GM20431 (cell line): Measurements from ENCODE around the gene GPBAR1.
"Not testable (repeated sequence)": the region's sequence is repeated elsewhere in the genome, so short reads cannot be mapped to it uniquely, and the experiment has no call there.

Experiments used
- in situ Hi-C: fragments of 300-500 bp; cut with MseI, MboI; formaldehyde crosslinking; loops from one replicate; pipeline ENCODE4 v1.15.0; 2020; ENCODE audit warnings: low sequenced_read_pairs; ENCODE audit not compliant: unreplicated experiment

The GPBAR1 gene

DNA sequence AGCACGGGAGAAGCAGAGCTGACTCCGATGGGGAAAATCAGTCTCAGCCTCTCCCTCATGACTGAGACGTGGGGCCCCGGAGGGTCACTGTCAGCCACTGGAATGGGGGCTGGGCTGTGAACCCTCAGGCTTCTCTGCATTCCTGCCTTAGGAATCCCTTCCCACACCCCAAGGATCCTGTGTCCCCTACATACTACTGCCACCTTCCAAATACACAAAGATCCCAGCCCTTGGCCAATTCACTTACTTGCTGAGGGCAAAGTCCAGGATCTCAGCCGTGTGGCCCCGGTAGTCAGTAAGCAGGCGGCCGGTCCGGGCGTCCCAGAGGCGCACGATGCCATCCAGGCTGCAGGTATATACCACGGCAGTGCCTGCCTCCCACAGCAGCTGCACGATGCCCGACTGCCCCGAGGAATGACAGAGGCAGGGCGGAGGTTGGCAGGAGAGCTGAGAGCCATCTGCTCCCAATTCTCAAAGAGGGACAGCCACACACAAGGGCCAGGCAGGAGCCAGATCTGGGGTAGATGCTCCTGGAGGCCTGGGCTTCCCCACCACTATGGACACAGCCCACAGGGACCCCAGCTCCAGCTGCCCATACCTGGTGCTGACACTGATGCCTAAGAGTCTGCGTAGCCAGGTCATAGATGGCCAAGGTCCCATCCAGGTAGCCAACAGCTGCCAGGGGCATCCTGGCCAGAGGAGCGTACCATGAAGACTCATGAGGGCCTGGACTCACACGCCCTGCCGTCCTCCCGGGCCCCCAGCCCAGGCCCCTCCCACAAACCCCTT lies 4.2 kb downstream of the GPBAR1 start:
- in situ Hi-C loops = no loop called here

DNA sequence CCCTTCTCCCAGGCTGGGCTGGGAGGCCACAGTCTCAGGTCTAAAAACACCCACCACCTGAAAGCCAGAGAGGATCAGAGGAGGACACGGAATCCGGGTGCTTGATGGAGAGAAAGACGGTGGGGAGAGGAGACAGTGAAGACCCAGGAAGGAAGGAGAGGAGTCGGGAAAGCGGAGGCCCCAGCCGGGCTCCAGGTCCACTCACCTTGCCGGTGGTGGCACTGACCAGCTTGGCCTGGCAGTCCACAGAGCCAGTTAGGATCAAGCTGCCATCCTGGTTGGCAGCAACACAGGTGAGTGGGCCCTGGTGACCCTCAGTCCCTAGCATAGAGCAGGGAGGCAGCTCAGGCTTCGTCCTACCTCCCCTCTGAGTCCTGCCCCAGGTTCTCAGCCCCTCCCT lies 4.8 kb downstream of the GPBAR1 start:
- in situ Hi-C loops = no loop called here

DNA sequence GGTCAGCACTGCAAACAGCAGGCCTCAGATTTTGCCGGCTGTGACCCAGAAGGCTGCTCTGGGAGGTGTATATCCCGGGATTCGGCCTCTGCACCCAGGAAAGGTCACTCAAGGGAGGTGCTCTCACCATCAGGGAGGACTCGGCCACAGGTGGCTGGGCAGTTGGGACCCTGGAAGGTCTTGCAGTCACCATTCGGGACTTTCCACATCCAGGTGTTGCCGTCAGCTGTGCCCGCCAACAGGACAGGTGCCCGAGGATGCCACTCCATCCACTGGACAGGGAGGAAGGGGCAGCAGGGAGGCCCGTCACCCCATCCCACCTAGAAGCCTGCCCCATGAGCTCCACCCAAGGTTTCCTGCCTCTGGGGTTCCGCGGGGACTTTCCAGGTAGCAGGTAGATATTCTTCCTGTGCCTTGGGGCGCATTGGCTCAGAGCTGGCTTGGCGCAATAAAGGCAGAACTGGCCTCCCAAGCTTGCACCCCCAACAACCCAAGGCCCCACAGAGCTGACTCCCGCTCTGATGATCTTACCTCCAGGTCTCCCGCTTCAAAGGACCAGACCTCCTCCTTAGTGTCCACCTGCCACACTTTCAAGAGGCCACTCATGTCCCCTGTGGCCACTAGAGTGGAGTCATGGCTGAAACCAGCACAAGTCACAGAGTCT lies 5.6 kb downstream of the GPBAR1 start:
- in situ Hi-C loops = no loop called here

DNA sequence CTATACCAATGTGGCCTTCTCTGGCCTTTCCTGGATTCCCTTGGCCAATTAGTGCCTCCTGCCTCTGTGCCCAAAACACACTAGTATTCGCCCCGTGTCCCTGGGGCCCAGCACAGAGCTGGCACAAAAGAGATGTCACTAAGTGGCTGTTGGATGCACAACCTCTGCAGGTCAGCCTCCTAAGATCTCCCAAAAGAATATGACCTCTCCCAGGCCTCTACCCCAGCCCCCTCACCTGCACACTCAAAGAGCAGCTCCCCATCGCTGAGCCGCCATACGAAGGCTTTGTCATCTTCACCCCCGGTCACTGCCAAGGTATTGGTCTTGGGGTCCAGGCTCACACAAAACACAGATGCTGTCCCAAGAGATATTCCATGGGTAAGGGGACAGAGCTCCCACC lies 6.4 kb downstream of the GPBAR1 start:
- in situ Hi-C loops = no loop called here

DNA sequence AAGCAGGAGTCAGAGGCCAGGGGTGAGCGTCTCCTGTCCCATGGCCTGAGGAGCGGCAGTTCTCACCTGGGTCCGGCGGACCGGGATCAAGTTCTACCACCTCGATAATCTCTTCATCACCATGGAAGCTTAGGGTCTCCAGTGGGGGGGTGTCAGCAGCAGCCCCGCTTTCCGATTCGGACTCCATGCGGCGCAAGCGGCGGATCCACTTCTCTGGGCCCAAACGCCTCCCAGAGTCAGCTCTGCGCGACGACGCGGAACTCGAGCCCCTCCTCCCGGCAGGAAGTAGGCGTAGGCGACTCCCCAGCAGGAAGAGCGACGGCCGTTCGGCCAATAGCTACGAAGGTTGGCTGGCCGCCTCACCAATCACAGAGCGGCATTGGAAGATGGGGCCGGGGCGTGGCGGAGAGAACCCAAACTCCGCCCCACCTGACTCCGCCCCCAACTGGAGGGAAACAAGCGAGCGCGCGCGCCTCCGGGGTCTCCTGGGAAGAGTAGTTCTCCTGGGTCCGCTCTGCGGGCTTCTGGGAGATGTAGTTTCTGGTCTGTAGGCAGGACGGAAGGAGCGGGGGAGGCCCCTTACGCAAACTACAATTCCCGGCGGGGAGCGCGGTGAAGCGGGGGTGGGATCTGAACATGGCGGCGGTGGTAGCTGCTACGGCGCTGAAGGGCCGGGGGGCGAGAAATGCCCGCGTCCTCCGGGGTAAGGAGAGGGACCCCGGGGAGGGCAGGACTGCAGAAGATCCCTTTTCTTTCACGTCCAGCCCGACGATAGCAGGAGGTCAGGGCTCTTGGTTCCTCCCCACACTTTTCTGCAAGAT lies 9.3 kb downstream of the GPBAR1 start, which contains the start of the genes AAMP and PNKD:
Gene AAMP, minus strand, starts transcription at position 238 of the 821 bp plus-strand sequence. Its CDS starts 51 bp downstream, at position 187.
Gene PNKD, plus strand, starts transcription at position 620 of the 821 bp plus-strand sequence. Its CDS starts 17 bp downstream, at position 637.
- in situ Hi-C loops = no loop called here

DNA sequence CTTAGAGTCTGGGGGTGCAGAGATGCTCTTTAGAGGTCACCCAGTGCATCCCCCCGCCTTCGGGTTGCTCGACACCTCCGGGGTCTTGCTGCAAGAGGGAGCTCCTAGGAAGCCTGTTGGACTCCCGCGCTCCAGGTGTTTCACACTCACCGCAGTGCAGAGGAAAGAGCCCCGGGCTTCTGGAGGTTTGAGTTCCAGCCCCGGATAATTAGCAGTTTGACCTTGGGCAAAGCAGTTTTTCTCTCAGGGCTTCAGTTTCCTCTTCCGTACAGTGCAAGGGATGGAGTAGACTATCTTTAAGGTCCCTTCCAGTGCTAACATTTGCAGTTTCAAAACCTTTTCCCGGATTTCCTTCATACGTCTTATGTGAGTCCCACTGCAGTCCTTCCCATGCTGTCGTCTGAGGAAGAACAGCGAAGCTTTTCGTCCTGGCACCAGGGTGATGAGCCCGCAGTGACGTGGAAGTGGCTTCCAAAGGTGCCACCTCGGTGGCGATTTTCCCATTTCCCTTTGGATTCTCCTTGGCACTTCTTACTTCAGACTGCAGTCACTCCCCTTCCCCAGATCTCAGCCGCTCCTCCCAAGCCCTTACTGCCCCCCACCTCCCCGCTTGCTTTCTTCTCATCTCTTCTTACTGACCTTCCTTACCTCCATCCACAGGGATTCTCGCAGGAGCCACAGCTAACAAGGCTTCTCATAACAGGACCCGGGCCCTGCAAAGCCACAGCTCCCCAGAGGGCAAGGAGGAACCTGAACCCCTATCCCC lies 10.1 kb downstream of the GPBAR1 start:
- in situ Hi-C loops = no loop called here

DNA sequence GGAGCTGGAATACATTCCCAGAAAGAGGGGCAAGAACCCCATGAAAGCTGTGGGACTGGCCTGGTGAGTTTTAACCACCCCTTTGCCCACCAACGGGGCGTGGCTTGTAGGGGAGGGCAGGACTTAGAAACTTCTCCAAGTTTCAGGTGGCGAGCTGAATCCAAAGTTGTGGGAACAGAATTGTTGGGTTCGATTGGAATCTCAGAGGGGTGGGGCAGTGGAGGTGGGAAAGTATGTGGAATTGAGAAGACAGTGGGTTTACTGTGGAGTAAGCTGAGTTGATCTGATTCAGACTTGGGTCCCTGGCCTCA lies 10.6 kb downstream of the GPBAR1 start:
- in situ Hi-C loops = no loop called here

DNA sequence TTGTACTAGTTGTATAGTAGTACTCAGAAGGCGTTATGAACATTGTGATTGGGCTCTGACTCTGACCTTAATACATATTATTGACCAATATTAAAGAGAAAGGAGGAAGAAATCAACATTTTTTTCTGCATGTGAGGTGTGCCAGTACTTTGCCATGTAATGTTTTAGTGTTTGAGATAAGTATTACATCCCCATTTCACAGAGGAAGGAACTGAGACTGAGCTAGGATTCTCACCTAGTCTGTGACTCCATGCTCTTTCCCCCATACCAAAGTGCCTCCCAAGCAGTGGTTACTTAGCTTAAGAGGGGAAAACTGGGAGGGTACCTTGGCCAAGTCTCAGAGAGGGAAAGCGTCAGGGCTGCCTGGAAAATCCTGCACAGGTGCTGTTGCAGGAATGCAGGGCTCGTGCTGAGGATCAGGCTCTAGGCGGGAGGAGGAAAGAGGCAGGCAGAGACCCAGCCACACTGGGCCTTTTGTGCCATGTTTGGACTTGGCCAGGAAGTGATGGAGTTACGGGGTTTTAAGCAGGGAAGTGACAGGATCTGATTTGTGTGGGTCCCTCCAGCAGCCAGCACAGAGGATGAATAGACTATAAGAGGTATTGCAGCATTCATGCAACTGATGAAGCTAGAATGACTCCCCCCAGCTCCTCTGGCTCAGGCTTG lies 11.2 kb downstream of the GPBAR1 start:
- in situ Hi-C loops = no loop called here

DNA sequence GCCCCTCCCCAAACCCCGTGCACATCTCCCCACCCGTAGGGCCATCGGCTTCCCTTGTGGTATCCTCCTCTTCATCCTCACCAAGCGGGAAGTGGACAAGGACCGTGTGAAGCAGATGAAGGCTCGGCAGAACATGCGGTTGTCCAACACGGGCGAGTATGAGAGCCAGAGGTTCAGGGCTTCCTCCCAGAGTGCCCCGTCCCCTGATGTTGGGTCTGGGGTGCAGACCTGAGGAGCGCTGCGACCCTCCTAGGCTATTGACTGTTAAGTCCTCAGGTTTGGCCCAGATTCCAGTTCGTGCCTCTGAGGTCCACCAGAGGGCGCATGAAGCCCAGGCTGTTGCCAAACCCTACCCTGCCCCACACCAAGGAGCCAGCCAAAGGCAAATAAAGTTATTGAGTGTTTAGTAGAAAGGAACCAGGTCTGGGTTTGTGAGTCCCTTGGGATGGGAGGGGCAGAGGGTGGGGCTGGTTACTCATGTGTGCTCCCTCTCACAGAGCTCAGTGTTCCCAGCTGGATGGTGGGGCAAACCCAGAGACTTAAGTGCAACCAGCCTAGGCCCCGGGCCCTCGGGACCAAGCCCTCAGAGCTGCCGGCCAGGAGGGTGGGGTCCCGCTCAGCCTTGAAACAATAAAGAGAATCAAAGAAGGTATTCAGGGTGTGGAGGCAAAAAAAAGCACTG lies 11.9 kb downstream of the GPBAR1 start:
- in situ Hi-C loops = no loop called here

DNA sequence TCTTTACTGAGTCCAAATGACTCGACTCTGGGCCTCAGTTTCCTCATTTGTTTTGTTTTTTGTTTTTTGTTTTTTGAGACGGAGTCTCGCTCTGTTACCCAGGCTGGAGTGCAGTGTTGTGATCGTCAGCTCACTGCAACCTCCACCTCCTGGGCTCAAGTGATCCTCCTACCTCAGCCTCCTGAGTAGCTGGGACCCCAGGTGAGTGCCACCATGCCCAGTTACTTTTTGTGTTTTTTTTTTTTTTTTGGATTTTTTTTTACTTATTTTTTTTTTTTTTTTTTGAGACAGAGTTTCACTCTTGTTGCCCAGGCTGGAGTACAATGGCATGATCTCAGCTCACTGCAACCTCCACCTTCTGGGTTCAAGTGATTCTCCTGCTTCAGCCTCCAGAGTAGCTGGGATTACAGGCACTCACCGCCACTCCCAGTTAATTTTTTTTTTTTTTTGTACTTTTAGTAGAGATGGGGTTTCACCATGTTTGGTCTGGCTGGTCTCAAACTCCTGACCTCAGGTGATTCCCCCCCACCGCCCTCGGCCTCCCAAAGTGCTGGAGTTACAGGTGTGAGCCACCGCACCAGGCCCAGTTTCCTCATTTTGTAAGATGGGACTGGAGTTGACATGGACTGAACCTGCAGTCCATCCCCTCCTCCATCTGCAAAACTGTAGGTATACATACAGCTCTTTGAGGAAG lies 12.5 kb downstream of the GPBAR1 start:
- in situ Hi-C loops = not testable (repeated sequence)

DNA sequence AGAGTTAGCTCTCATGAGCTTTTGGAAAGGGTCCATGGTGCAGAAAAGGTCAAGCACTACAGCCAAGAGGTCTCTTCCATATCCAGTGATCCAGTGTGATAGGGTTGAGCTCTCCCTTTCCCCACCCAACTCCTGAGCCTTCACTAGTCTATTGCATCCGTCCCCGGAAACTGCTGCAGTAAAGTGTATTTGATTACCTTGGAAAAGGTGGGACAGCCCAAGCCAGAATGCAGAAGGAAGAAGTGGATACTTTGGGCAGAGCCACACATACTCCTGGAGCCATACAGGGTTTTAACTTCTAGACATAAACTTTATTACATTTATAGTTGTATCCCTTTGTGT lies 13.1 kb downstream of the GPBAR1 start:
- in situ Hi-C loops = no loop called here

DNA sequence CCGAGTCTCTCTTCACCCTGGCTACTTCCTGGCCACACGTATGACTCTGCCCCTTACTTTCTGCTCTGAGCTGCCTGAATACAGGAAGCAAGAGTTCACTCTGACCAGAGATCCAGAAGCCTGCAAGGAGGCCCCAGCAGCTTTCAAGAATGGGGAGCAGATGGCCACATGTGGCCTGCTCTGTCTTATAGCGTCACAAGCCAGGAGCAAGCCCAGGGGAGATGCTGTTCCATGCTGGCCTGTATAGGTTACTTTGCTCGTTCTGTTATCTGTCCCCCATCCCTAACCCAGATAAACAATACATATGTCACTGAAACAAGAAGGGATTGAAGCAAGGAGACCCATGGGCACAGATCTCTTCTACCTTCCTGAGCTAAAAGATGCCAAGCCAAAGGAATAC lies 13.8 kb downstream of the GPBAR1 start:
- in situ Hi-C loops = no loop called here

DNA sequence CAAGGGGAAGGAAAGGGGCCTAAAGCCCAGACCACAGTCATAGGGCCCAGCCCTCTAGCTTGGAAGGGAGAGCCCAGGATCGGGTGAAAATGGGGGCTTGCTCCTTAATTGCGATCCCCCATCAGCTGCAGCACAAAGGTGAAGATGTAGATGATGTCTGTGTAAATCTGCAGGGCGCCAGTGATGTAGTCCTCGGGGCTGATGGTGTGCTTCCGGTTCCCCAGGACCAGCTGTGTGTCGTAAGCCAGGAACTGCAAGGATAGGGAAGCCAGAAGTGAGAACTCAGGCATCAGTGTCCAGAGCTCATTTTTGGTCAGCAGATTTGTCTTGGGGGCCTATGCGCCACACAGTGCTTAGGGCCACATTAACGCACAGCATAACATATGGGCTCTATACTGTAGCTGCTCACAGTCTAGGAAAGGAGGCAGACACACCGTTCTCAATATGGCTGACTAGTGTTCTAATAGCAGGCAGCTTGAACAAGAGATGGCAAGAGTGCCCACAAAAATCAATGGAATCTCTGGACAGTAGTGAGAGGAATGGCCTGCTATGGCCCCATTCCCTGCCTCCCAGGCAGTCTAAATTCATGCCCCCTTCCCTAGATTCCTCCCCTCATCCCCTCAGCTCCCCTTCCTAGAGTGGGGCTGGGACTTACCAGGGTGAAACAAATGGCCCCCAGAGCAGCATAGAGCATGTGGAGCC lies 14.7 kb downstream of the GPBAR1 start:
- in situ Hi-C loops = no loop called here

DNA sequence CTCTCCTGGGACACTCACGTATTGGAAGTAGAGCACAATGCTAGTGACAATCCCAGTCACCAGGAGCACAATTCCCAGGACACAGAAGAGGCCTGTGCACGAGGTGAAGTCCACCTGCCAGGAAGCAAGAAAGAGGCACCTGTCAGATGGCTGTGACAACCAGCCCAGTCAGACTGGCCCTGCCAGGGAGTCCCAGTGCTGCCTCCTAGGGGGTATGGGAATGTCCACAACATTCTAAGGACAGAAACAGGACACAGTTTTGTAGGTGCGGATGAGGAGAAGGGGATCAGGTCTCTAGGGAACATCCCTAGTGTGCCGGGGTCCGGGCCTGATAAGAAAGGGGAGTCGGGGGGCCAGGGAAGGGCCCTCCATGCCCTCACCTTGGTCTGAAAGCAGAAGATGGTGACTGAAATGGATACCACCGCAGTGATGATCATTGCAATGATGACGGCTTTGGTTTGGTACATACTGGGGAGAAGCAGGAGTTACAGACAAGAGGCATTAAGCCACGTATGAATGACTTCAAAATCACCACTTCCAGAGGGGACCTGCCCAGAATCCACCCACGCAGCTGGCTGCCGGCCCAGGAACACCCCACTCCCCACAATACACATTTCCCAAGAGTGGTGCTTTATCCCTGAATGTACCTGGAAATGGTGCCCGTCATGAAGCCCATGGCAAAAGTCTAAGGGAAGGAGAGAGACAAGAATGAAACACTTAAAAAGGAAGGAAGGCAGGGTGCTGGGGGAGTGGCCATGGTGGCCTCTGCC lies 16.4 kb downstream of the GPBAR1 start:
- in situ Hi-C loops = no loop called here

DNA sequence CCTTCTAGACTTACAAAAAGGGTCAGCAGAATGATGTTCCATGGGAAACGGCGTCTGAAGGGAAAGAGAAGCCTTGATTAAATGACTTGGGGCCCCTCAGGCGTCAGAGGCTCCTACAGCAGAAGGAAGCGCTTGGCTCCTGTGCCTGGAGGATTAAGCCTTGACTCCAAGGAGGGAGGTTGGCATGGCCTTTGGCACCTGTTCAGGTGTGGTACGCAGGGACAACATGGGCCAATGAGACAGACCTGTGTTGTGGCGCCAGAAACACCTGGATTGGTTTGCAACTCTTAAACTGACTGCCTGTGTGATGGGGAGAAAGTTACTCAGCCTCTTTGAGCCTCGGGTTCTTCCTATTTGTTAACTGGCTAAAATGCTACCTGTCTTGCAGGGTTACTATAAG lies 17.1 kb downstream of the GPBAR1 start:
- in situ Hi-C loops = no loop called here

DNA sequence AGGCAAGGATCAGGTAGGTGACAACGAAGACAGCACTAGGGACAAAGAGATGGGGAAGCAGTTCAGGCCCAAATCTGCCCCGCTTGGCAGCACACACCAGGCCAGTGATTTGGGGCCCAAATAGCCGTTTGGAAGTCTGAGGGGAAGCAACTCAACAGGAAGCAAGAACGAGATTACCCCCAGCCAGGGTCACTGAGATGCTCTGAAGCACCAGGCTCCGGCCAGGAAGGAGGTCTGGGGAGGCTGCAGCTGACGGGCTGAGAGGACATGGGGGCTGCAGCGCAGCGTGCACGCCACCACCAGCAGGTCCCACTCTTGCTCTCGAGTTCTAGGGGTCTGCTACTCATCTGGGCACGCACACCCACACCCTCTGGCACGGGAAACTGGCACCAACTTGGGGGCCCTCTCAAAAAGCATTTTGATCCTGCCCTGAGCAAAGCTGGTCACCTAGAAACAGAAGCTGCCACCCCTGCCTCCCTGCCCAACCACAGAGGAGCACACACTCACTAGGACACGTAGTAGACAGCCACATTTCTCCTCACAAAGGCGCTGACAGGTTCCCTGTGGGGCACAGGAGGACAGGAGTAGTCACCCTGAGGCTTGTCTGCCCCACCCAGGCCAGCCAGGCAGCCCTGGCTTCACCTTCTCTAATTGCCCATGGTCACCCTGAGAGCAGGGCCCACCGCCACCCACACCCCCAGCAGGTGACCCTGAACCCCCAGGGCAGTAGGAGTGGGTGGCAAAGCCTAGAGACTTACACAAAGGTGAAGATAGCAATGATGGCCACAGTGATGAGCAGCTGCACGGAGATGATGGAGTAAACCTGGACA lies 17.9 kb downstream of the GPBAR1 start:
- in situ Hi-C loops = no loop called here
